Measurements from ENCODE around the gene MISP. TPM values are rescaled to one million over a fixed set of nuclear protein-coding genes. Genes with fewer than 3 reads are reported as not detected.

The MISP gene, protein sequence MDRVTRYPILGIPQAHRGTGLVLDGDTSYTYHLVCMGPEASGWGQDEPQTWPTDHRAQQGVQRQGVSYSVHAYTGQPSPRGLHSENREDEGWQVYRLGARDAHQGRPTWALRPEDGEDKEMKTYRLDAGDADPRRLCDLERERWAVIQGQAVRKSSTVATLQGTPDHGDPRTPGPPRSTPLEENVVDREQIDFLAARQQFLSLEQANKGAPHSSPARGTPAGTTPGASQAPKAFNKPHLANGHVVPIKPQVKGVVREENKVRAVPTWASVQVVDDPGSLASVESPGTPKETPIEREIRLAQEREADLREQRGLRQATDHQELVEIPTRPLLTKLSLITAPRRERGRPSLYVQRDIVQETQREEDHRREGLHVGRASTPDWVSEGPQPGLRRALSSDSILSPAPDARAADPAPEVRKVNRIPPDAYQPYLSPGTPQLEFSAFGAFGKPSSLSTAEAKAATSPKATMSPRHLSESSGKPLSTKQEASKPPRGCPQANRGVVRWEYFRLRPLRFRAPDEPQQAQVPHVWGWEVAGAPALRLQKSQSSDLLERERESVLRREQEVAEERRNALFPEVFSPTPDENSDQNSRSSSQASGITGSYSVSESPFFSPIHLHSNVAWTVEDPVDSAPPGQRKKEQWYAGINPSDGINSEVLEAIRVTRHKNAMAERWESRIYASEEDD
- not detected for total RNA-seq

DNA sequence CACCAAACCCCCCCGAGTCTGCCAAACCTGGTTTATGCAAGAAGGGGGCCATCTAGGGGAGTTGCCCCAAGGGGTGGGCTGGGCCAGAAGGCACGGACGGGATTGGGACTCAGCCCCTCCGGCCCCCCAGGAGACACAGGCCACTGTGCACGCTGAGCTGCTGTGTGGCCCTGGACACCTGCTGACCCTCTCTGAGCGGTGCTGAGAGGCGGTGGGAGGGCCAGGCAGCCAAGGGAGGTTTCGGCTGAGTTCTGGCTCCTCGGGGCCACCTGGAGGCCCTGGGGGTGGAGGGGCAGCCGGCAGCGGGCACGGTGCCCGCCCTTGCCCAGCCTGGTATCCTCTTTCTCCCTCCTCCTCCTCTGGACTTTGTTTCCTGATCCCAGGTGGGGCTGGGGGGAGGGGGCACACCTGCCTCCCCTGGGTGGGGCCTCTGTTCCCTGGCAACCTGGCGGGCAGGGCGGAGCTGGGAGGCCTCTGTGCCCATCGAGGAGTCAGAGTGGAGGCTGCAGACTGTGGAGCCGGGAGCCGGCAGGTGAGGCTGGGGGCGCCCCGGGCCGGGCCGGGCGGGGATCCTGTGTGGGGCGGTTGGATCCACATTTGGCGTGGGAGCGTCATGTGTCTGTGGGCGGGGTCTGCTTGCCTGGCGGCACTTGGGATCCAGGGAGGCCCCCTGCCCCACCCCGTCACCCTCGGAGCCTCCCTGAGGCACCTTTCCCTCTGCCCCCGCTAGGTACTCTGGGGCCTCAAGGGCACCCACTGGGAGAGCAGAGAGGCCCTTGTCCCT lies at the start of gene MISP:
Gene MISP, plus strand, starts transcription at position 473 of the 784 bp plus-strand sequence. CDS start 5,835 bp downstream, outside the sequence.
- TF ChIP-seq, protein P1, sequence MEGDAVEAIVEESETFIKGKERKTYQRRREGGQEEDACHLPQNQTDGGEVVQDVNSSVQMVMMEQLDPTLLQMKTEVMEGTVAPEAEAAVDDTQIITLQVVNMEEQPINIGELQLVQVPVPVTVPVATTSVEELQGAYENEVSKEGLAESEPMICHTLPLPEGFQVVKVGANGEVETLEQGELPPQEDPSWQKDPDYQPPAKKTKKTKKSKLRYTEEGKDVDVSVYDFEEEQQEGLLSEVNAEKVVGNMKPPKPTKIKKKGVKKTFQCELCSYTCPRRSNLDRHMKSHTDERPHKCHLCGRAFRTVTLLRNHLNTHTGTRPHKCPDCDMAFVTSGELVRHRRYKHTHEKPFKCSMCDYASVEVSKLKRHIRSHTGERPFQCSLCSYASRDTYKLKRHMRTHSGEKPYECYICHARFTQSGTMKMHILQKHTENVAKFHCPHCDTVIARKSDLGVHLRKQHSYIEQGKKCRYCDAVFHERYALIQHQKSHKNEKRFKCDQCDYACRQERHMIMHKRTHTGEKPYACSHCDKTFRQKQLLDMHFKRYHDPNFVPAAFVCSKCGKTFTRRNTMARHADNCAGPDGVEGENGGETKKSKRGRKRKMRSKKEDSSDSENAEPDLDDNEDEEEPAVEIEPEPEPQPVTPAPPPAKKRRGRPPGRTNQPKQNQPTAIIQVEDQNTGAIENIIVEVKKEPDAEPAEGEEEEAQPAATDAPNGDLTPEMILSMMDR (IDR thresholded peaks at IDR 0.05; ENCODE audit: low read depth), result no peak

DNA sequence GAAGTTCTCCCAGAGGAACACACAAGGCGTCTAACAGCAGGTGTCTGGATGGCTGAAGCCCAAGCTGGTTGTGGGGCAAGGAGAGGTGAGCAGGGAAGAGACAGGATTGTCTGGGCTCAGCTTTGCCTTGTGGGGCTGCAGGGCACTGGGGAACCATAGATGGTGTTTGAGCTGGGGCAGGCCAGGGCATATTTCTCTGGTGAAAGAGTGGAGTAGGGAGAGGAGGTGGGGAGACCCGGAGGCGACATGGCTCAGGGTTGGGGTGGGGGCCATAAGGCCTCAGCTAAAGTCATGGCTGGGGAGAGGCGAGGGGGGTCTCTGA lies 47.6 kb upstream of the MISP start:
- TF ChIP-seq, protein P1 (IDR thresholded peaks at IDR 0.05; ENCODE audit: low read depth), result no peak

DNA sequence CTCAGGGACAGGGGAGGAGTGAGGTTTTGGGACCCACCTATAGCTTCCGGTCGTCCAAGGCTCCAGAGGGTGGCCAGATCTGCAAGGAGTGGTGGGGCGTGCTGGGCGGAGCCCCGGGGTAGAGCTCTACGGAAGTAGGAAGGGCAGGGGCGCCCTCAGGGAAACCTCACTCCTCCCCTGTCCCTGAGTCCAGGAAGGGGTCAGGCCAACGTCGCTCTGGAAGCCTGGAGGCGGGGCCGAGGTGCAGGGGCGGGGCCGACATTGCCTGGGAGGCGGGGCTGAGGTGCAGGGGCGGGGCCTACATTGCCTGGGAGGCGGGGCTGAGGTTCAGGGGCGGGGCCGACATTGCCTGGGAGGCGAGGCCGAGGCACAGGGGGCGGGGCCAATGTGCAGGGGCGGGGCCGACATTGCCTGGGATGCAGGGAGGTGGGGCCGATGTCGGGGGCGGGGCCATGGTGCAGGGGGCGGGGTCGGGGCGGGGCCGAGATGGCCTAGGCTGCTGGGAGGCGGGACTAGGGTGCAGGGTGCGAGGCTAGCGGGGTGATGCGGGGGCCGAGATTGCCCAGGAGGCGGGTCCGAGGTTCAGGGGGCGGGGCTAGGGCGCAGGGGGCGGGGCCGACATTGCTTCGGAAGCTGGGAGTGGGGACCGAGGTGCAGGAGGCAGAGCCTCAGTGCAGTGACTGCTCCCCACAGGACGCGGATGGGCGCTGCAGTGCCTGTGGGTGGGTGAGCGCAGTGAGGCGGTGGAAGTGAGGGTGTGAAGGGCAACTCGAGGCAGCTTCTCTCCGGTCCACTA lies 47.1 kb upstream of the MISP start:
- TF ChIP-seq, protein P1 (IDR thresholded peaks at IDR 0.05; ENCODE audit: low read depth), result no peak

DNA sequence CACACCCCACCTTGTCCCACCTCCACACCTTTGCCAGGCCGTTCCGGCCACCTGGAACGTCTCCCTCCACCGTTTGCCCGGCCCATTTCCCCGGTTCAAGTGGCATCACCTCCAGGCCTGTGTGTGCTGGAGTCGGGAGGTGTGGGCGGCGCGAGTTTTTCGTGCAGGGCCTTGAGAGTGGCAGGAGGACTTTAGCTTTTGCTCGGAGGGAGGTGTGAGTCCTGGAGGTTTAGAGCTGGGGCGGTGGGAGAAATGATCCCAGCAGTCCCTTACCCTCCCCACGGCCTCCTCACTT lies 46.5 kb upstream of the MISP start:
- TF ChIP-seq, protein P1 (IDR thresholded peaks at IDR 0.05; ENCODE audit: low read depth), result no peak

DNA sequence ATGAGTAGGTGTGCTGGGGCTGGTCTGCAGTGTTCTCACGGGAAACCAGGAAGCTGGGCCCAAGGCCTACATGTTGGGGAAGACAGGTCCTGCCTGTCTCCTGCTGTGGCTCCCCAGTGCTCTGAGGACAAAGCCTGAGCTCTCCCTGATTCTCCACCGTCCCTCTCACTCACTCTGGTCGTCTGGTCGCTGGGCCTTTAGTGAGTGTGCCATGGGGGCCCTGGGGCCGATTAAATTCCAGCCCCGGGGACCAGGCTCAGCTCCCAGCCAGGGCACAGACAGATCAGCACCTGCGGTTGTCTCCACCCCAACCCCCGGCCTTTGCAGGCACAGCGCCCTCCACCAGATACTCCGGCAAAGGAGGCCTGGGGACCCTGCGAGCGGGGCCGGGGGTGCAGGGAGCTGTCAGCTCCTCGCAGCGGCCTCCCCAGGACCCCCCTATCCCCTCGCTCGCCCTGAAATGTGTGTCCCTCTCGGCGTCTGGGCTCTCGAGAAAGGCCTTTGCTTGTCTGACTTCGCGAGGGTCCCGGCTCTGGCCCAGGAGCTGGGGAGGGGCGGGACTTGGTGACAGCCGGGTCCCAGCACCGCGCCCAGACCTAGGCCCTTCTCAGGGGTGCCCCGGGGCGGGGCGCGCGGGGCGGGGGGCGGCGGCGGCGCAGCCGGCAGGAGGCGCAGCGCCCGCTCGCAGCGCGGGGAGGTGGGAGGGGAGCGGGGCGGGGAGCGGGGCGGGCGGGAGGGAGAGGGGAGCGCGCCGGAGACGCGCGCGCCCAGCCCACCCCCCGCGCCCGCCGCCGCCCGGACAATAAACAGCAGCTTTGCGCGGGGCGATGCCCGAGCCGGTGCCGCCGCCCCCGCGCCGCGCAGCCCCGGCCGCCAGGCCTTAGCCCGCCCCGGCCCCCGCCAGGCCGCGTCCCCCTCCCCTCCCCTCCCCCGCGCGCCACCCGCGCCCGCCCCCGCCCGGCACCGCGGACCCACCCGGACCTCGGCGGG lies 42.5 kb upstream of the MISP start, which contains the start of gene PALM:
Gene PALM, plus strand, starts transcription at position 782 of the 990 bp plus-strand sequence. CDS start 212 bp downstream, outside the sequence.
- TF ChIP-seq, protein P1 (IDR thresholded peaks at IDR 0.05; ENCODE audit: low read depth), result no peak

Measured in subcutaneous adipose tissue (tissue), 4 donors.